ENCODE results near the gene MYLK. TPM values are rescaled to one million over a fixed set of nuclear protein-coding genes. Genes with fewer than 3 reads are reported as not detected.

The MYLK gene
- total and polyA plus RNA-seq, 9 of the 15 experiments (the other 6 are each of a cell fraction or from before 2014, with no cell fraction given) = 0.11 to 0.53 (median 0.18) TPM; not detected in 2

GRCh38 chr3:123819949-123820348, 64.2 kb downstream of the MYLK start:
- intact Hi-C loops (cut with micrococcal nuclease) (no loop called here), in situ Hi-C loops (cut with MboI) (no loop called here)
- H3K79me2 ChIP-seq (ENCODE audit: control insufficient read depth, insufficient read depth, low read length) = no peaks in the 10 kb centered on the region
- no peaks in the 10 kb centered on the region for H3K27me3 ChIP-seq (ENCODE audit: control insufficient read depth in 2 of 2, insufficient read depth in 2 of 2, low read length in 2 of 2)
- H3K4me3 ChIP-seq = no peak overlapping the region
- no peak overlapping the region for H3K4me2 ChIP-seq (ENCODE audit: insufficient read depth, low read length)
- no peak for DNase-seq (ENCODE audit: extremely low read depth in 1 of 4, low spot score in 3 of 4)
- BruUV-seq (replicated peaks) = no TSS peak
- WGBS (ENCODE audit: insufficient coverage, low coverage, missing lambda C conversion rate) = 0% methylated on average over 1 of the region's 1 CpG
- ChIA-PET POLR2A (no interaction called here), CTCF (ENCODE audit: low intra/inter-chr PET ratio) (no interaction called here)
- H3K4me1 ChIP-seq (replicated peaks in 1 of 2; ENCODE audit: control insufficient read depth in 2 of 2, insufficient read depth in 2 of 2, low read length in 2 of 2) = no peaks in the 10 kb centered on the region
- H2AFZ ChIP-seq (ENCODE audit: low read depth, low read length) = no peak overlapping the region
- no peaks in the 10 kb centered on the region for H3K36me3 ChIP-seq (ENCODE audit: control insufficient read depth, insufficient read depth, low read length)
- no peak overlapping the region for H3K9ac ChIP-seq (ENCODE audit: insufficient read depth in 1 of 2, low read depth in 2 of 2, low read length in 2 of 2)
- no peak for FAIRE-seq
- no peaks in the 10 kb centered on the region for H3K9me3 ChIP-seq (replicated peaks; ENCODE audit: control insufficient read depth, insufficient read depth, low read depth, low read length)
- no peaks in the 10 kb centered on the region for H3K9me1 ChIP-seq (ENCODE audit: control insufficient read depth, insufficient read depth, low read length)
- H4K20me1 ChIP-seq (replicated peaks; ENCODE audit: control insufficient read depth, insufficient read depth, low read length) = no peaks in the 10 kb centered on the region
- ATAC-seq = no peak
- TF ChIP-seq VEZF1 (CRISPR knock-in tag; IDR thresholded peaks at IDR 0.05) (no peak), EHMT2 (IDR thresholded peaks at IDR 0.05) (no peak), RBBP5 (IDR thresholded peaks at IDR 0.05; ENCODE audit: borderline replicate concordance, insufficient read depth, low read length, poor library complexity, severe bottlenecking) (no peak), ZBTB40 (IDR thresholded peaks at IDR 0.05) (no peak), ZBTB40 (CRISPR knock-in tag; IDR thresholded peaks at IDR 0.05) (no peak), HDGF (IDR thresholded peaks at IDR 0.05) (no peak), ZC3H11A (IDR thresholded peaks at IDR 0.05; ENCODE audit: low read depth, low read length) (no peak), ZKSCAN1 (IDR thresholded peaks at IDR 0.05; ENCODE audit: low read depth, low read length) (no peak), ESRRB (CRISPR knock-in tag; IDR thresholded peaks at IDR 0.05; ENCODE audit: borderline replicate concordance) (no peak)
- TF ChIP-seq, protein P1, sequence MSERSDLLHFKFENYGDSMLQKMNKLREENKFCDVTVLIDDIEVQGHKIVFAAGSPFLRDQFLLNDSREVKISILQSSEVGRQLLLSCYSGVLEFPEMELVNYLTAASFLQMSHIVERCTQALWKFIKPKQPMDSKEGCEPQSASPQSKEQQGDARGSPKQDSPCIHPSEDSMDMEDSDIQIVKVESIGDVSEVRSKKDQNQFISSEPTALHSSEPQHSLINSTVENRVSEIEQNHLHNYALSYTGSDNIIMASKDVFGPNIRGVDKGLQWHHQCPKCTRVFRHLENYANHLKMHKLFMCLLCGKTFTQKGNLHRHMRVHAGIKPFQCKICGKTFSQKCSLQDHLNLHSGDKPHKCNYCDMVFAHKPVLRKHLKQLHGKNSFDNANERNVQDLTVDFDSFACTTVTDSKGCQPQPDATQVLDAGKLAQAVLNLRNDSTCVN (CRISPR knock-in tag; IDR thresholded peaks at IDR 0.05) = no peak
- TF ChIP-seq, protein P2, sequence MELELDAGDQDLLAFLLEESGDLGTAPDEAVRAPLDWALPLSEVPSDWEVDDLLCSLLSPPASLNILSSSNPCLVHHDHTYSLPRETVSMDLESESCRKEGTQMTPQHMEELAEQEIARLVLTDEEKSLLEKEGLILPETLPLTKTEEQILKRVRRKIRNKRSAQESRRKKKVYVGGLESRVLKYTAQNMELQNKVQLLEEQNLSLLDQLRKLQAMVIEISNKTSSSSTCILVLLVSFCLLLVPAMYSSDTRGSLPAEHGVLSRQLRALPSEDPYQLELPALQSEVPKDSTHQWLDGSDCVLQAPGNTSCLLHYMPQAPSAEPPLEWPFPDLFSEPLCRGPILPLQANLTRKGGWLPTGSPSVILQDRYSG (tag; conservative IDR thresholded peaks at IDR 0.05; ENCODE audit: low read depth) = no peak
- H3K27ac ChIP-seq (ENCODE audit: extremely low read depth, low read depth, low read length) = no peak overlapping the region

All from K562 (cell line).